Measurements from ENCODE around the gene LCE1B.

LCE1B gene

GRCh38 chr1:152811671-152812070 lies at the start of gene LCE1B:
TSS of gene LCE1B (plus strand) at chr1:152811971. CDS start at chr1:152812447, 476 bp downstream.
- DNase-seq, result no peak

GRCh38 chr1:152768847-152769533 lies 42.8 kb upstream of the LCE1B start:
- DNase-seq, result no peak

- no peak for DNase-seq
Observed at GRCh38 chr1:152770411-152770810, 41.4 kb upstream of the LCE1B start.

- no peak for DNase-seq
Observed at GRCh38 chr1:152774875-152775274, 36.9 kb upstream of the LCE1B start, which contains the start of gene LCE1F. TSS of gene LCE1F (plus strand) at chr1:152775140. CDS start at chr1:152776372, 1,232 bp downstream.

- no peak for DNase-seq
Observed at GRCh38 chr1:152776361-152776760, 35.4 kb upstream of the LCE1B start.

GRCh38 chr1:152777510-152778137 lies 34.1 kb upstream of the LCE1B start:
- peak in 1 of 2 experiments; percentile 61 for DNase-seq

GRCh38 chr1:152783095-152783494 lies 28.7 kb upstream of the LCE1B start:
- no peak for DNase-seq

- peak in 1 of 2 experiments; percentile 41 for DNase-seq
Observed at GRCh38 chr1:152786077-152786476, 25.7 kb upstream of the LCE1B start, which contains the start of gene LCE1E. TSS of gene LCE1E (plus strand) at chr1:152786257. CDS start at chr1:152787300, 1,043 bp downstream.

- no peak for DNase-seq
Observed at GRCh38 chr1:152795686-152796085, 16.1 kb upstream of the LCE1B start.

GRCh38 chr1:152796421-152796820 lies 15.3 kb upstream of the LCE1B start, which contains the start of gene LCE1D:
TSS of gene LCE1D (plus strand) at chr1:152796721. CDS start at chr1:152797795, 1,074 bp downstream.
- no peak for DNase-seq

- no peak for DNase-seq
Observed at GRCh38 chr1:152801333-152801732, 10.4 kb upstream of the LCE1B start.

GRCh38 chr1:152806576-152806975 lies 5.2 kb upstream of the LCE1B start, which contains the start of gene LCE1C:
TSS of gene LCE1C (minus strand) at chr1:152806651. CDS start at chr1:152805478, 1,173 bp downstream.
- no peak for DNase-seq

- no peak for DNase-seq
Observed at GRCh38 chr1:152811050-152811449, 721 bp upstream of the LCE1B start.

GRCh38 chr1:152817309-152817708 lies 5.5 kb downstream of the LCE1B start:
- no peak for DNase-seq

GRCh38 chr1:152823294-152823693 lies 11.5 kb downstream of the LCE1B start:
- no peak for DNase-seq

GRCh38 chr1:152824964-152825363 lies 13.2 kb downstream of the LCE1B start:
- no peak for DNase-seq

GRCh38 chr1:152827173-152827572 lies 15.4 kb downstream of the LCE1B start, which contains the start of gene LCE1A:
TSS of gene LCE1A (plus strand) at chr1:152827473. CDS start at chr1:152827473, 0 bp downstream.
- DNase-seq, result no peak

GRCh38 chr1:152836870-152837269 lies 25.1 kb downstream of the LCE1B start:
- DNase-seq, result no peak

- no peak for DNase-seq
Observed at GRCh38 chr1:152842556-152842955, 30.8 kb downstream of the LCE1B start, which contains the start of gene LCE6A. TSS of gene LCE6A (plus strand) at chr1:152842856. CDS start at chr1:152843521, 665 bp downstream.

GRCh38 chr1:152855661-152856060 lies 43.9 kb downstream of the LCE1B start:
- no peak for DNase-seq

GRCh38 chr1:152858062-152858461 lies 46.3 kb downstream of the LCE1B start:
- DNase-seq, result no peak

GRCh38 chr1:152859696-152860095 lies 47.9 kb downstream of the LCE1B start, which contains the start of gene LCE7A:
TSS of gene LCE7A (plus strand) at chr1:152859996. CDS start at chr1:152860698, 702 bp downstream.
- no peak for DNase-seq

- no peak for DNase-seq
Observed at GRCh38 chr1:152860129-152860528, 48.4 kb downstream of the LCE1B start.

- no peak for DNase-seq
Observed at GRCh38 chr1:152861374-152861773, 49.6 kb downstream of the LCE1B start.
